Gastrocnemius medialis (tissue), 4 donors: Measurements from ENCODE around the gene CCDC92B. TPM values are rescaled to one million over a fixed set of nuclear protein-coding genes. Genes with fewer than 3 reads are reported as not detected.
"Not testable (repeated sequence)": the region's sequence is repeated elsewhere in the genome, so short reads cannot be mapped to it uniquely, and the experiment has no call there.

Experiments used
- ATAC-seq, 2 donors: fragments of 150-250 bp; one replicate each; pipeline ENCODE4 v1.9.1; 2016
- DNase-seq, 2 donors: peaks; one replicate each; pipeline ENCODE4 v3.0.0-alpha.2; 2019
- H3K27ac ChIP-seq, 4 donors: fragments of 200-600 bp; sonication (generic); 1 replicate in 1 of 4; 2 replicates in 3 of 4; pipeline ENCODE4 v1.5.1; 2016 to 2018; ENCODE audit warnings: mild to moderate bottlenecking in 2 of 4, moderate library complexity in 1 of 4
- H3K27me3 ChIP-seq, 3 donors: fragments of 200-600 bp; sonication (generic) in 2 of 3; 1 replicate in 1 of 3; 2 replicates in 2 of 3; pipeline versions ENCODE4 v1.5.1 to v1.6.0; 2016 to 2019; ENCODE audit warnings: mild to moderate bottlenecking in 1 of 3, moderate library complexity in 1 of 3
- H3K36me3 ChIP-seq, 2 donors: fragments of 200-600 bp; sonication (generic) in 1 of 2; one replicate each; pipeline ENCODE4 v1.5.1; 2017 to 2018
- H3K4me1 ChIP-seq, 2 donors: fragments of 200-600 bp; sonication (generic) in 1 of 2; one replicate each; pipeline ENCODE4 v1.5.1; 2016 to 2017; ENCODE audit warnings: mild to moderate bottlenecking in 2 of 2
- H3K4me3 ChIP-seq, 4 donors: fragments of 200-600 bp; sonication (generic) in 3 of 4; 1 replicate in 1 of 4; 2 replicates in 3 of 4; pipeline ENCODE4 v1.5.1; 2016 to 2019; ENCODE audit warnings: mild to moderate bottlenecking in 2 of 4
- H3K9me3 ChIP-seq, 3 donors: fragments of 200-600 bp; sonication (generic) in 2 of 3; 1 replicate in 1 of 3; 2 replicates in 2 of 3; pipeline ENCODE4 v1.5.1; 2016 to 2019
- POLR2A ChIP-seq, 2 donors: fragments of 450-650 bp; IDR thresholded peaks; one replicate each; pipeline ENCODE4 v1.6.1; 2017; ENCODE audit warnings: antibody characterized with exemption in 2 of 2, mild to moderate bottlenecking in 2 of 2, moderate library complexity in 2 of 2
- in situ Hi-C, 4 donors: fragments of 200-750 bp; cut with MboI; loops; one replicate each; pipeline versions ENCODE4 v1.15.0 to v1.8.0; 2017; ENCODE audit warnings: low sequenced_read_pairs in 4 of 4
- intact Hi-C: fragments of 100-400 bp; cut with DNase I; formaldehyde crosslinking; loops from one replicate; pipeline ENCODE4 v1.15.1; 2023; ENCODE audit warnings: low total_unique reads
- microRNA counts, 2 donors: library from miRNA; unstranded; fragments of <30 nt; microRNA quantifications; one replicate each; lab custom pipeline; 2016
- microRNA-seq, 2 donors: library from miRNA; unstranded; fragments of <30 nt; microRNA quantifications; one replicate each; pipeline ENCODE4, GENCODE V29; 2016; ENCODE audit warnings: borderline replicate concordance in 2 of 2
- total RNA-seq, 4 donors: library from RNA; depleted of rRNA; stranded (reverse); fragments of >200 nt; gene quantifications; one replicate each; pipeline versions ENCODE4 v1.1.0 to v1.2.3, GENCODE V29; 2016
- TF ChIP-seq, protein P1 (sequence below), 5 experiments: fragments of 450-650 bp in 3 of 5; fragments of 200-600 bp in 2 of 5; sonication (generic) in 2 of 5; IDR thresholded peaks in 4 of 5; conservative IDR thresholded peaks in 1 of 5; 1 replicate in 4 of 5; 2 replicates in 1 of 5; pipeline ENCODE4 v1.5.1; 2016 to 2019; ENCODE audit warnings: antibody characterized with exemption in 5 of 5, mild to moderate bottlenecking in 3 of 5, moderate library complexity in 3 of 5

CCDC92B gene
- total RNA-seq, 4 donors from 2014 or later, result not detected

DNA sequence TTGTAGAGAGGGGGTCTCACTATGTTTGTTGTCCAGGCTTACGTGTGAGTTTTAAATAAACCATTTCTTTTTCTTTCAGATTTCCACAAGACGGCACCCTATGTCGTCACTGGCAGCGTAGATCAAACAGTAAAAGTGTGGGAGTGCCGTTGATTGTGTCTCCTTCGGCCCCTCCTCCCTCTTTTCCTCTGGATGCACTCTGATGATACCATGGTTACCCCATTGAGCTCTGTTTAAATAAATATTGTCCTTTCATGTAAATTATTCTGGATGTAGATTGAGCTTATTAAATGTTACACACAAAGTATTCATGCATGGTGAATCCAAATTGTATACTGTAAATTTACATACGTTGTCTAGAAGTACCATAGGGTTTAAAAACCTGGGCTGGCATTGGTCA lies 67.8 kb downstream of the CCDC92B start:
- DNase-seq, result no peak
- Histone ChIP-seq H3K4me1 (peaks cover 8 to 10% of the 10 kb centered on the region in 2 donors), H3K27me3 (no peaks in the 10 kb centered on the region), H3K9me3 (no peaks in the 10 kb centered on the region), H3K36me3 (peaks cover 5 to 72% of the 10 kb centered on the region in 2 donors), H3K4me3 (no peak overlapping the region), H3K27ac (no peak overlapping the region)
- TF ChIP-seq, protein P1, sequence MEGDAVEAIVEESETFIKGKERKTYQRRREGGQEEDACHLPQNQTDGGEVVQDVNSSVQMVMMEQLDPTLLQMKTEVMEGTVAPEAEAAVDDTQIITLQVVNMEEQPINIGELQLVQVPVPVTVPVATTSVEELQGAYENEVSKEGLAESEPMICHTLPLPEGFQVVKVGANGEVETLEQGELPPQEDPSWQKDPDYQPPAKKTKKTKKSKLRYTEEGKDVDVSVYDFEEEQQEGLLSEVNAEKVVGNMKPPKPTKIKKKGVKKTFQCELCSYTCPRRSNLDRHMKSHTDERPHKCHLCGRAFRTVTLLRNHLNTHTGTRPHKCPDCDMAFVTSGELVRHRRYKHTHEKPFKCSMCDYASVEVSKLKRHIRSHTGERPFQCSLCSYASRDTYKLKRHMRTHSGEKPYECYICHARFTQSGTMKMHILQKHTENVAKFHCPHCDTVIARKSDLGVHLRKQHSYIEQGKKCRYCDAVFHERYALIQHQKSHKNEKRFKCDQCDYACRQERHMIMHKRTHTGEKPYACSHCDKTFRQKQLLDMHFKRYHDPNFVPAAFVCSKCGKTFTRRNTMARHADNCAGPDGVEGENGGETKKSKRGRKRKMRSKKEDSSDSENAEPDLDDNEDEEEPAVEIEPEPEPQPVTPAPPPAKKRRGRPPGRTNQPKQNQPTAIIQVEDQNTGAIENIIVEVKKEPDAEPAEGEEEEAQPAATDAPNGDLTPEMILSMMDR (IDR thresholded peaks at IDR 0.05 in 4 of 5, conservative IDR thresholded peaks at IDR 0.05 in 1 of 5), result no peak
- no peak for TF ChIP-seq POLR2A (IDR thresholded peaks at IDR 0.05)
- no peak for ATAC-seq
- intact Hi-C loops, result no loop called here
- in situ Hi-C loops, result no loop called here

DNA sequence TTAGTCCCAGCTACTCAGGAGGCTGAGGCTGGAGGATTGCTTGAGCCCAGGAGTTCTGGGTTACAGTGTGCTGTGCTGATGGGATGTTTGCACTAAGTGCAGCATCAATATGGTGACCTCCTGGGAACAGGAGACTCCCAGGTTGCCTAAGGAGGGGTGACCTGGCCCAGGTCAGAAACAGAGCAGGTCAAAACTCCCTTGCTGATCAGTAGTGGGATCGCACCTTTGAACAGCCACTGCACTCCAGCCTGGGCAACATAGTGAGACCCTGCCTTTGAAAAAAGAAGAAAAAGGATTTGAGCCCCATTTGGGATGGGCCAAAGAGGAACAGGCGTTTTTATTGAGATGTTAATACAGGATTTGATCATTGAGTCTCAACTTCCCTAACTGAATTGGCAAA lies 68.5 kb downstream of the CCDC92B start:
- Histone ChIP-seq H3K36me3 (peaks cover 5 to 79% of the 10 kb centered on the region in 2 donors), H3K4me1 (peaks cover under 1 to 4% of the 10 kb centered on the region in 2 donors), H3K9me3 (no peaks in the 10 kb centered on the region), H3K4me3 (no peak overlapping the region), H3K27me3 (no peaks in the 10 kb centered on the region), H3K27ac (no peak overlapping the region)
- ATAC-seq (no peak), DNase-seq (no peak)
- in situ Hi-C loops, result no loop called here
- intact Hi-C loops, result no loop called here
- no peak for TF ChIP-seq POLR2A (IDR thresholded peaks at IDR 0.05)
- TF ChIP-seq, protein P1 (IDR thresholded peaks at IDR 0.05 in 4 of 5, conservative IDR thresholded peaks at IDR 0.05 in 1 of 5), result no peak

DNA sequence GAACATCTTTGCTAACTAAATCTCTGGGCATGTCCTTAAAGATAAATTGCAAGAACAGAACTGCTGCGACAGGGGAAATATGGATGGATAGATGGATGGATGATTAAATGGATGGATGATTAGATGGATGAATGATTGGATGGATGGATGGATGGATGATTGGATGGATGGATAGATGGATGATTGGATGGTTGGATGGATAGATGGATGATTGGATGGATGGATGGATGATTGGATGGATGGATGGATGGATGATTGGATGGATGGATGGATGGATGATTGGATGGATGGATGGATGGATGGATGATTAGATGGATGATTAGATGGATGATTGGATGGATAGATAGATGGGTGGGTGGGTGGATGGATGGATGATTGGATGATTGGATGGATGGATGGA lies 70.2 kb downstream of the CCDC92B start:
- ATAC-seq, intact Hi-C loops, H3K4me1 ChIP-seq, DNase-seq, H3K9me3 ChIP-seq, H3K27me3 ChIP-seq, H3K27ac ChIP-seq, H3K4me3 ChIP-seq: not testable (repeated sequence)
- H3K36me3 ChIP-seq, result peaks cover 9 to 87% of the 10 kb centered on the region in 2 donors
- in situ Hi-C loops, result loop anchor here in 1 of 4 donors (10.0 kb wide), 2 partner anchors 84 to 164 kb away; partner anchors contain the start of genes METTL16 and PAFAH1B1

MicroRNA genes within 50 kb of the gene (microRNA counts, 767-probe panel; counts per million panel counts)
- 356 to 448 counts per million in 2 donors for microRNA hsa-miR-1253 (lab: Ali Mortazavi, UCI)

Small RNA genes lying within 50 kb of the gene (microRNA-seq; reads per million reads assigned to microRNA genes)
- gene MIR1253 (0 reads per million in 2 donors), gene MIR6776 (0 reads per million in 2 donors)

Other genes with a start within 250 kb of the CCDC92B start
- gene METTL16, start 237.8 kb downstream of the CCDC92B start, total RNA-seq, result 10 to 100 TPM; 18.2 to 59.7 (median 25.4) TPM
- gene PAFAH1B1, start 156.0 kb downstream of the CCDC92B start, total RNA-seq, result 100 to 1,000 TPM in 3 of 4 donors, 10 to 100 TPM in 1; 99.2 to 106 (median 105) TPM
- 100 to 1,000 TPM; 104 to 286 (median 211) TPM for gene CLUH, start 37.9 kb downstream of the CCDC92B start, total RNA-seq
- 1 to 10 TPM in 3 of 4 donors, under 1 TPM in 1; 0.85 to 2.4 (median 1.5) TPM for gene RAP1GAP2, start 46.8 kb upstream of the CCDC92B start, total RNA-seq